GM19467 (cell line): Measurements from ENCODE around the gene PSPN.

Source experiments
- ATAC-seq: cut with Tn5 transposase; IDR thresholded peaks from one replicate; pipeline ENCODE4 v1.9.1; 2021; ENCODE audit warnings: mild to moderate bottlenecking, moderate library complexity; ENCODE audit not compliant: unreplicated experiment

The PSPN gene

DNA sequence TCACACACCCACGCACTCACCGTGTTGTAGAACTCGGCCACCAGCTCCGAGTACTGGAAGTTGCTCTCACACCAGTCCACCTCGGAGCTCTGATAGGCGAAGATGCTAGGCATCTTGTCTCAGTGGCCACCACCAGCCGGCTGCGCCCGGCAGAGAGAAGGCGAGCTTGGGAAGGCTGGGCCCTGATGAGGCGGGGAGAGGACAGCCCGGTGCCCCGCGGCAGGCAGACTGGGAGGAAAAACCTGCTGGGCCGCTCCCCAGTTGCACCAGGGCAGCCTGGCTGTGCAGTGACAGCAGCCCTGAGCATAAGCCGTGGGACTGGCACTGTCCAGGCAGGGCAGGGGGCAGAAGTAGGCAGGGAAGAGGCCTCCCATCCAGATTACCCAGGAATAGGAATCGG lies 42.3 kb downstream of the PSPN start, which contains the start of gene ACER1:
ACER1 (minus strand) TSS at position 174 of the 400 bp plus-strand sequence; CDS start at position 113, 61 bp downstream.
- ATAC-seq: no peak

DNA sequence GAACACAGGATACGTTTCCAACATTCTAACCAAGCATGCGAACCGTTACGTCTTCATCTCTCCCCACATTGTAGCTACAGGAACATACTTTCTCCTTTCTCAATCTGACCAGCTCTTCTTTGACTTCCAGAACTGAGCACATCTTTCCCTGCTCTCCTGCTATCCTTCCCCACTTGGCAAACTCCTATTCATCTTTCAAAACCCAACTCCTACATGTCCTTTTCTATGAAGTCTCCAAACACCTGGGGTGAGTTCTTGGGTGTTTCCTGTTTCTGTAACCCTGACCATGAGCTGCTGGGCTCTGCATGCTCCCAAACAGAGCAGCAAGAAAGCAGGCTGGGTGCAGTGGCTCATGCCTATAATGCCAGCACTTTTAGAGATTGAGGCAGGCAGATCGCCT lies 48.9 kb downstream of the PSPN start:
- no peak for ATAC-seq

GRCh38 chr19:6325614-6326013 lies 50.1 kb downstream of the PSPN start:
- no peak for ATAC-seq
